Kidney (tissue), 22 donors: ENCODE data around the gene GPC3. TPM values are rescaled to one million over a fixed set of nuclear protein-coding genes. Genes with fewer than 3 reads are reported as not detected.

Experiments used
- DNase-seq, 5 donors: peaks; one replicate each; pipeline ENCODE4 v3.0.0-alpha.2; 2013 to 2020
- FAIRE-seq: peaks from 2 replicates; lab custom pipeline; 2012; peaks lifted over from hg19 to GRCh38; lab: Jason Lieb, UNC
- H3K27ac ChIP-seq, 2 donors: one replicate each; pipeline ENCODE4 v1.7.0; 2013; ENCODE audit warnings: low read depth in 2 of 2, low read length in 2 of 2, inconsistent platforms in 1 of 2
- H3K27me3 ChIP-seq: one replicate; pipeline ENCODE4 v1.7.1; 2013; ENCODE audit warnings: low read length, inconsistent platforms; ENCODE audit not compliant: control insufficient read depth, insufficient read depth
- H3K36me3 ChIP-seq, 3 donors: one replicate each; pipeline versions ENCODE4 v1.7.0 to v1.7.1; 2013; ENCODE audit warnings: low read length in 3 of 3, control low read depth in 1 of 3, inconsistent platforms in 1 of 3; ENCODE audit not compliant: insufficient read depth in 3 of 3, control insufficient read depth in 2 of 3
- H3K4me1 ChIP-seq, 3 donors: one replicate each; pipeline versions ENCODE4 v1.7.0 to v1.7.1; 2013; ENCODE audit warnings: low read length in 3 of 3, inconsistent platforms in 1 of 3, low read depth in 1 of 3; ENCODE audit not compliant: control insufficient read depth in 2 of 3, insufficient read depth in 2 of 3
- H3K4me3 ChIP-seq, 3 donors: one replicate each; pipeline versions ENCODE4 v1.7.0 to v1.8.1; 2013; ENCODE audit warnings: low read length in 3 of 3, control low read depth in 1 of 3, inconsistent platforms in 1 of 3
- H3K9ac ChIP-seq, 3 donors: one replicate each; pipeline versions ENCODE4 v1.7.0 to v1.7.1; 2013; ENCODE audit warnings: low read length in 3 of 3, control low read depth in 1 of 3, inconsistent platforms in 1 of 3
- H3K9me3 ChIP-seq, 3 donors: one replicate each; pipeline versions ENCODE4 v1.7.0 to v1.7.1; 2013; ENCODE audit warnings: low read length in 3 of 3, control low read depth in 1 of 3, inconsistent platforms in 1 of 3; ENCODE audit not compliant: control insufficient read depth in 2 of 3, insufficient read depth in 1 of 3
- CTCF ChIP-seq: IDR thresholded peaks from 3 replicates; pipeline ENCODE4 v1.5.1; 2012; ENCODE audit warnings: mild to moderate bottlenecking, moderate library complexity, borderline replicate concordance; ENCODE audit not compliant: insufficient read depth; ENCODE audit errors: extremely low read depth
- intact Hi-C: fragments of 100-400 bp; cut with DNase I; formaldehyde crosslinking; loops from one replicate; pipeline ENCODE4 v1.11.1; 2022
- long read RNA-seq, 10 donors: library from polyadenylated mRNA in 1 of 10; unstranded in 1 of 10; transcript quantifications; one replicate each; pipeline ENCODE4 v2.0.0 and lab custom pipeline, GENCODE V29; 2021 to 2026
- polyA plus RNA-seq: library from polyadenylated mRNA; stranded (reverse); fragments of 350-450 nt; fragmentation: Illumina TruSeq; extraction: RNeasy Lipid Tissue Mini Kit (QIAGEN cat#74804); gene quantifications from one replicate; pipeline ENCODE4 v1.2.3, GENCODE V29; 2014; ENCODE audit warnings: low read depth, low replicate concordance; ENCODE audit not compliant: insufficient read depth
- total RNA-seq: library from RNA; stranded (reverse); fragmentation: NEBNext Ultra II Directional; extraction: Animal tissue kit (Norgen Biotek cat#: 25700); gene quantifications from one replicate; pipeline ENCODE4 v1.2.1, GENCODE V29; 2021
- donor health status: control.
- donor health status: control.
- donor health status: control.
- donor health status: control.
- donor health status: control.
- donor health status: DM: yes; HTN: yes; CAD: no.
- donor health status: Normal renal cell carcinoma (clear cell type).

Gene GPC3
- total RNA-seq (43.0 TPM), polyA plus RNA-seq (52.5 TPM)
- long read RNA-seq, donor 1, transcript GPC3-201 (8 exons, 2,568 nt): major isoform, 152 of 425 reads
- long read RNA-seq, donor 1, partial matches to known transcripts: 270 of 425 reads
- long read RNA-seq, donor 1, other reads (novel, unspliced or antisense): 0 of 425 reads
- long read RNA-seq, donor 2, transcript GPC3-201 (8 exons, 2,568 nt): major isoform, 225 of 797 reads
- long read RNA-seq, donor 2, transcript GPC3-203 (5 exons, 836 nt): minor isoform, 7 of 797 reads
- long read RNA-seq, donor 2, partial matches to known transcripts: 559 of 797 reads
- long read RNA-seq, donor 2, other reads (novel, unspliced or antisense): 6 of 797 reads
- long read RNA-seq, donor 3, transcript GPC3-201 (8 exons, 2,568 nt): major isoform, 196 of 468 reads
- long read RNA-seq, donor 3, partial matches to known transcripts: 263 of 468 reads
- long read RNA-seq, donor 3, other reads (novel, unspliced or antisense): 5 of 468 reads
- long read RNA-seq, donor 4, transcript GPC3-201 (8 exons, 2,568 nt): major isoform, 230 of 361 reads
- long read RNA-seq, donor 4, partial matches to known transcripts: 121 of 361 reads
- long read RNA-seq, donor 4, other reads (novel, unspliced or antisense): 6 of 361 reads
- long read RNA-seq, donor 5, transcript GPC3-201 (8 exons, 2,568 nt): major isoform, 27 of 35 reads
- long read RNA-seq, donor 5, partial matches to known transcripts: 8 of 35 reads
- long read RNA-seq, donor 5, other reads (novel, unspliced or antisense): 0 of 35 reads
- long read RNA-seq, donor 6, transcript GPC3-201 (8 exons, 2,568 nt): major isoform, 237 of 597 reads
- long read RNA-seq, donor 6, transcript GPC3-203 (5 exons, 836 nt): minor isoform, 8 of 597 reads
- long read RNA-seq, donor 6, partial matches to known transcripts: 345 of 597 reads
- long read RNA-seq, donor 6, other reads (novel, unspliced or antisense): 7 of 597 reads
- long read RNA-seq, donor 7, transcript GPC3-201 (8 exons, 2,568 nt): major isoform, 94 of 98 reads
- long read RNA-seq, donor 7, partial matches to known transcripts: 0 of 98 reads
- long read RNA-seq, donor 7, other reads (novel, unspliced or antisense): 4 of 98 reads
- long read RNA-seq, donor 8, transcript GPC3-203 (5 exons, 836 nt): minor isoform, 10 of 544 reads
- long read RNA-seq, donor 8, transcript GPC3-201 (8 exons, 2,568 nt): major isoform, 184 of 544 reads
- long read RNA-seq, donor 8, partial matches to known transcripts: 341 of 544 reads
- long read RNA-seq, donor 8, other reads (novel, unspliced or antisense): 9 of 544 reads
- long read RNA-seq, donor 9, transcript GPC3-201 (8 exons, 2,568 nt): major isoform, 87 of 196 reads
- long read RNA-seq, donor 9, partial matches to known transcripts: 109 of 196 reads
- long read RNA-seq, donor 9, other reads (novel, unspliced or antisense): 0 of 196 reads
- long read RNA-seq, donor 10, transcript GPC3-201 (8 exons, 2,568 nt): major isoform, 142 of 435 reads
- long read RNA-seq, donor 10, partial matches to known transcripts: 290 of 435 reads
- long read RNA-seq, donor 10, other reads (novel, unspliced or antisense): 0 of 435 reads

- H3K36me3 ChIP-seq: peaks cover 0 to 2% (median 0%) of the 10 kb centered on the region in 3 donors
- no peaks in the 10 kb centered on the region for H3K9me3 ChIP-seq
- no peak within 1 kb of the TSS for H3K27ac ChIP-seq
- no peak for FAIRE-seq
- H3K4me1 ChIP-seq: peaks cover 0 to 4% (median 0%) of the 10 kb centered on the region in 3 donors
- intact Hi-C loops: no loop called here
- no peak for TF ChIP-seq CTCF
- no peaks in the 10 kb centered on the region for H3K27me3 ChIP-seq
- peak within 1 kb of the TSS; percentile 53 to 68 (median 56) for H3K4me3 ChIP-seq
- peak within 1 kb of the TSS in 1 of 3 donors; percentile 61 for H3K9ac ChIP-seq
- DNase-seq: peak; percentile 81 to 88 (median 84)
Observed at GRCh38 chrX:133985164-133985966, at the start of gene GPC3. Gene GPC3, minus strand, starts transcription at chrX:133985594.

- no peak for FAIRE-seq
- intact Hi-C loops: no loop called here
- no peak overlapping the region for H3K9ac ChIP-seq
- no peaks in the 10 kb centered on the region for H3K9me3 ChIP-seq
- no peak overlapping the region for H3K4me3 ChIP-seq
- TF ChIP-seq CTCF: no peak
- DNase-seq: peak in 1 of 5 donors; percentile 33
- no peak overlapping the region for H3K27ac ChIP-seq
- H3K4me1 ChIP-seq: no peaks in the 10 kb centered on the region
- H3K27me3 ChIP-seq: no peaks in the 10 kb centered on the region
- H3K36me3 ChIP-seq: no peaks in the 10 kb centered on the region
Observed at GRCh38 chrX:134032441-134032840, 47.0 kb upstream of the GPC3 start.
